Dedifferentiated amniotic fluid mesenchymal stem cell (primary cell): ENCODE measurements around the gene KIAA0040.

Experiments used
- DNase-seq: peaks from one replicate; pipeline ENCODE4 v3.0.0-alpha.2; 2016; ENCODE audit errors: extremely low spot score

Gene KIAA0040

GRCh38 chr1:175200678-175201521 lies 8.3 kb upstream of the KIAA0040 start:
- no peak for DNase-seq

DNA sequence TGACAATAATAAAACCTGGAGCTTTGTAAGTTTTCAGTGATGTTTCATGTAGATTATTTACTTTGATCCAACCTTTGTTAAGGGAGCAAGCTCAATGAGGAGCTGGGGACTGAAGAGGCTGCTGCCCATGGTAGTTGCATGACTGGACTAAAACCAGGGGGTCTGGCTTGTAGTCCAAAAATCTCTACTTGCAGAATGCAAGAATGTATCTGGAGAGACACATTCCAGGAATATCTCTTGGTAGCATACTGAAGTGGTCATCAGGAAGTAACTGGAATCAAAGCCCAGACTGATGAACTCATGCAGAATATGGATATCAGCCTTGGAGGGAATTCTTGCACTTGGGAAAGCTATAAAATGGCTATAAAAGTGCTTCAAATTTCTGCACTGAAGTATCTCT lies 5.8 kb upstream of the KIAA0040 start:
- no peak for DNase-seq

- no peak for DNase-seq
Measured at GRCh38 chr1:175197531-175197930, 5.0 kb upstream of the KIAA0040 start.

DNA sequence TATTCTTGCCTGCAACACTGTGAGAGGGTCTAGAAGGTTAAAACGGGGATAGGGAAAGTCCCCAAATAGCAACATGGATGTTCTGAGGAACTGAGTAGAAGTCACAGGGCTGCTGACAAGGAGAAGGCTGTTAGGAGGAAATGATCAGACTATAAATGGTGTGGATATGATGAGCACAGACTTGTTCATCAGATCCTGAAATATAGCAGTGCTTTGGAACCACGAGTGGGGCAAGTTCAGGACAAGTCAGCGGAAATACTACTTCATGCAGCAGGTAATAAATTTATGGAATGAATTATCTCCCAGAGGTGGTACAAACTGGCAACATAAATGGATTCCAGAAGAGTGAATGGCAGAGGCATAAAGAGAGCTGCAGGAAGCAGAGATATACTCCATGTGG lies 3.2 kb upstream of the KIAA0040 start:
- DNase-seq, result no peak

- DNase-seq, result no peak
Measured at GRCh38 chr1:175195281-175195680, 2.7 kb upstream of the KIAA0040 start.

- no peak for DNase-seq
Measured at GRCh38 chr1:175193527-175193910, 943 bp upstream of the KIAA0040 start.

- no peak for DNase-seq
Measured at GRCh38 chr1:175192111-175192629, 406 bp downstream of the KIAA0040 start.

DNA sequence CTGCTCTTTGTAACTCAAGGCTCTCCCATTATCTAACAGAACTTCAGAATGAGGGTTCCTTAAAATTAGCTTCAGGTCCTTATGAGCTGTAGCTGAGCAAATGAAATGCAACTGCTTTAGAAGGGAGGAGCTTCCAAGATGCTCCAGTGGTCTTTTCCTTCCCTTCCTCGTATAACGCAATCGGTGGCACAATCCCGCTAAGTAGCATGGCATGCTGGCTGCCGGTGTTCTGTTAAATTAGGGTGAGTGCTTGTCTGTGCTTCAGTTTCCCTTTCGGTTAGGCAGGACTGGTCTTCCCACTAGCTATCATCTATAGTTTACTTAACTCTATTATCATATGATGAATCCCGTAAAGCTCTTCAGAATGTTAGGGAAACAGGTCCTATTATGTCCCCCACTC lies 917 bp downstream of the KIAA0040 start:
- no peak for DNase-seq

GRCh38 chr1:175188936-175189335 lies 3.6 kb downstream of the KIAA0040 start:
- DNase-seq, result no peak

DNA sequence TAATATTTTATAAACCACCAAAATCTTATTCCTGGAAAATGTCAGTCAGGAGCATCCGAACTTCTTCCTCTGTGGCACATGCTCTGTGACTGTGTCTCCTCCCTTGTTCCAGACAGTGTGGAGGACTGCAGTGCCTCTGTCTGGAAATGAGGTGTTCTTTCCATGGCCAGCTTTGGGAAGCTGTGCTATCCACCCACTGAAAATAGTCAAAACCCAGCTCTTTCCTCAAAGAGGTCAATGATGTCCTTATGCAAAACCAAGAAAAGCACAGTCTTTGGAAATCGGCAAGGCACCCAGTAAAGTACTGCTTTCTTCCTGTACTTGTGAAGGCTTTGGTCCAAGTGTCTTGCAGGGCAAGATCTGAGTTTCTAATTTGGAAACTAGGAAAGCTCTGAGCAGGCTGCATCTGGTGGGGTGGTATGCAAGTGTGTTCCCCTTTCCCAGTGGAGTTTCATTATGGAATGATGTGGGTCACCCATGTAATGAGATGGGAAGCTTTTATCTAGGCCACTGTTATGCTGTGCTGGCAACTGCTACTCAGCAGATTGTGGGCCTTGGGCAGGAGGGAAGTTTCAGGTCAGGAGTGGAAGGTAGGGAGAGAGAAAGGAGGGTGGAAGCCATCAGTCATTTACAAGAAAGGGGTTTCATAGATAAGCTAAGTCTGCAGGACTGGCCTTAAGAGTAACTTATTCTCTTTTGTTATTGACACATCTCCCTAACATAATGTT lies 6.0 kb downstream of the KIAA0040 start:
- DNase-seq, result no peak

DNA sequence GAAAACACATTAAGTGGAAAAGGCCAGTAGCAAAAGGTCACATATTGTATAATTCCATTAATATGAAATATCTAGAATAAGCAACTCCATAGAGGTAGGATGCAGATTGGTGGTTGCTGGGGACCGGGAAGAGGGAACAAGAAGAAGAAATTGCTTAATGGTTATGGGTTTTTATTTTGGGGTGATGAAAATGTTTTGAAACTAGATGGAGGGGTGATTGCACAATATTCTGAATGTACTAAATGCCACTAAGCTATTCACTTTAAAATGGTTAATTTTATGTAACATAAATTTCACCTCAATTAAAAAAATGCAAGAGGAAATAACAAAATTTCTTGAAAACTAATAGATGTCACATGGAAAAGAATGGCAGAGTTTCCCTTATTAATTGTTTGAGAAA lies 6.7 kb downstream of the KIAA0040 start:
- no peak for DNase-seq

DNA sequence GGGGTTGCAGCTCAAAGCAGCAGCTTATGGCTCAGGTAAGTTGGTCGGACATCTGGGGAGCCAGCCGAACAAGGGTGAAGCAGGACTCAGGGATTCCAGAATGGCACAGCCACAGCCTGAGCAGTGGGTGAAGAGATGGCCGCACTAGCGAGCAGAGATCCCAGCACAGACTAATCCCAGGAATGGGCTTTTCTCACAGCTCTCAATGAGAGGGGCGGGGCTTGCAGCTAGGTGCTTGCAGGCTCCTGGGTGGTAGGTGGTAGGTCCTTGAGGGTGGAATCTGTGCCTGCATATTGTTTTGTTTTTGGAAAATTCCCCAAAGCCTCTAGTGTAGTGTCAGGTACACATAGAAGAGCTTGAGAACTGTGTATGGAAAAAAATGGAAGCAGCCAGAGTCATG lies 9.0 kb downstream of the KIAA0040 start:
- DNase-seq, result no peak

DNA sequence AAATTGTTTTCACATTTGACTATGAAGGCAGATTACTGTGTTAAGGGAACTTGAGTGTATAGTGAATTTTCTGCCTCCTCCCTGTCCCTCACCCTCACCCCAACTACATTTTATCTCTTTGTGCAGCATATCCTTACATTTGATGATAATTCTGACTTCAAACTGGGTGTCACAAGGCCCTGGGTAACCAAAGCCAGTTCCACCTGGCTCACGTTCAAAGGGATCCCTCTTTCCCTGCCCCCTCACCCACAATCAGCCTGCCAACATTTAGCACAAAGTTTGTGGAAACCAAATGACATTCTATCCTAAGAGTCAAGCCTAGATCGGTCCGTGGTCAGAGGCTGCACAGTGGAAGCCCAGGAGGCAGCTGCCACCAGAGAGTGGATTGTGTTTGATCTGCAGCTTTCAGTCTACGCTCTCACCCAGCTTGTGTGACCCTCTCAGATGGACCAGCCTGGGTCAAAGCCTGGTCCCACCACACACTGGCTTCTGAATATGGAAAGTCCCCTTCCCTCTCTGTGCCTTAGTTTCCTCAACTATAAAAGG lies 10.3 kb downstream of the KIAA0040 start:
- DNase-seq, result no peak

- DNase-seq, result no peak
Measured at GRCh38 chr1:175179837-175180590, 12.6 kb downstream of the KIAA0040 start.

DNA sequence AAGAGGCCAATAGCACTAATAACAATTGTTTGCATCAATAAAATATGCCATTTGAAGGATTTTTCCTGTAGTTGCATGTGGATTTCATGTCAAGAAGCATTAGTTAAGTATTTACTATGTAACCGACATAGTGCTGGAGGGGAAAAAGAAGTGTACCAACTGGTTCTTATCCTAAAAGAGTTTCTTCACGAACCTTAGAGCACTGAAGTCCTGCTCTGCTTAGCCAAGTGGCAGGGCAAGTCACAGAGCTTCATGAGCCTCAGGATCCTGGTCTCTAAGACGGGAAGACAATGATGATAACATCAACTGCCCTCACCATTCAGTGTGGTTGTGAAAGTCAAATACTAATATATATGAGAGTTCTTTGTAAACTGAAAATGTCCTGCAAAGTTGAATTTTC lies 14.1 kb downstream of the KIAA0040 start:
- DNase-seq, result no peak

GRCh38 chr1:175178056-175178455 lies 14.5 kb downstream of the KIAA0040 start:
- DNase-seq, result no peak

GRCh38 chr1:175176246-175176645 lies 16.3 kb downstream of the KIAA0040 start:
- DNase-seq, result no peak

GRCh38 chr1:175174309-175175102 lies 18.1 kb downstream of the KIAA0040 start:
- DNase-seq, result no peak

GRCh38 chr1:175173531-175173930 lies 19.0 kb downstream of the KIAA0040 start:
- DNase-seq, result no peak

DNA sequence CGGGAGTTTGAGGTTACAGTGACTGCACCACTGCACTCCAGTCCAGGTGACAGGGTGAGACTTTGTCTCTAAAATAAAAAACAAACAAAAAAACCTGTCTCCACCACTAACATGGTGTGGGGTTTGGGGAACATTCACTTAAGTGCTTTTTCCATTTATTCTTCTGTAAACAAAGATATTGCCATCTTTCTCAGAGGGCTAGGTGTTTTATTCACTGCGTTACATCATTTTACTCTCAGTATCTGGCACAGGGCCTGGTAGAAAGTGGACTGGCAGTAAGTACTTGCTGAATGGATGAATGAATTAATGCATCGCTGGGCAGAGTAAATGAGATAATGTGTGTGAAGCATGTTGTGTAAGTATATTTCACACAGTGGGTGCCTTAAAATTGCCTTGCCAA lies 20.1 kb downstream of the KIAA0040 start:
- no peak for DNase-seq
